H9 (cell line): Measurements from ENCODE around the gene RNF114. TPM values are rescaled to one million over a fixed set of nuclear protein-coding genes. Genes with fewer than 3 reads are reported as not detected.
A peak's percentile ranks its signal among the peaks of the same experiment; 100 is the strongest.

Source experiments
- DNase-seq: peaks from one replicate; pipeline ENCODE4 v3.0.0-alpha.2; 2017
- H2AFZ ChIP-seq: one replicate; pipeline ENCODE4 v1.6.1; 2013; ENCODE audit warnings: mild to moderate bottlenecking, low read length, control low read depth, moderate library complexity
- H2AK5ac ChIP-seq: 2 replicates; pipeline ENCODE4 v1.6.1; 2013; ENCODE audit warnings: low read length, control low read depth, mixed read lengths; ENCODE audit not compliant: insufficient read length
- H2BK120ac ChIP-seq: one replicate; pipeline ENCODE4 v1.6.1; 2013; ENCODE audit warnings: low read depth, mild to moderate bottlenecking, low read length, control low read depth, inconsistent platforms; ENCODE audit not compliant: poor library complexity, severe bottlenecking
- H2BK12ac ChIP-seq: 2 replicates; pipeline ENCODE4 v1.6.1; 2013; ENCODE audit warnings: low read length, control low read depth, mixed read lengths, low read depth; ENCODE audit not compliant: insufficient read length
- H2BK15ac ChIP-seq: 2 replicates; pipeline ENCODE4 v1.6.1; 2013; ENCODE audit warnings: low read depth, low read length, control low read depth
- H2BK20ac ChIP-seq: one replicate; pipeline ENCODE4 v1.6.1; 2013; ENCODE audit warnings: low read depth, mild to moderate bottlenecking, low read length, control low read depth, inconsistent platforms; ENCODE audit not compliant: poor library complexity, severe bottlenecking
- H2BK5ac ChIP-seq: 2 replicates; pipeline ENCODE4 v1.6.1; 2013; ENCODE audit warnings: low read length, control low read depth, mixed read lengths; ENCODE audit not compliant: insufficient read length
- H3K14ac ChIP-seq: 2 replicates; pipeline ENCODE4 v1.6.1; 2013; ENCODE audit warnings: low read length, control low read depth; ENCODE audit not compliant: insufficient read depth
- H3K18ac ChIP-seq: 2 replicates; pipeline ENCODE4 v1.6.1; 2013; ENCODE audit warnings: low read depth, mild to moderate bottlenecking, mixed read lengths, low read length, control low read depth; ENCODE audit not compliant: insufficient read length
- H3K23ac ChIP-seq: 2 replicates; pipeline ENCODE4 v1.6.1; 2013; ENCODE audit warnings: low read length, control low read depth, mixed read lengths, low read depth; ENCODE audit not compliant: insufficient read length
- H3K23me2 ChIP-seq: 2 replicates; pipeline ENCODE4 v1.6.1; 2013; ENCODE audit warnings: low read depth, mild to moderate bottlenecking, mixed read lengths, low read length, control low read depth; ENCODE audit not compliant: insufficient read length, poor library complexity, severe bottlenecking
- H3K27ac ChIP-seq: 2 replicates; pipeline ENCODE4 v1.5.1; 2013; ENCODE audit warnings: low read length, control low read depth, mixed read lengths, low read depth; ENCODE audit not compliant: insufficient read length
- H3K27me3 ChIP-seq: 2 replicates; pipeline ENCODE4 v1.6.1; 2013; ENCODE audit warnings: low read length, control low read depth, inconsistent platforms; ENCODE audit not compliant: insufficient read depth
- H3K4ac ChIP-seq: 2 replicates; pipeline ENCODE4 v1.6.1; 2013; ENCODE audit warnings: low read depth, mild to moderate bottlenecking, control low read depth, inconsistent platforms, low read length, moderate library complexity
- H3K4me1 ChIP-seq: 2 replicates; pipeline ENCODE4 v1.6.1; 2013; ENCODE audit warnings: low read length, control low read depth, inconsistent platforms; ENCODE audit not compliant: insufficient read depth
- H3K4me2 ChIP-seq: 2 replicates; pipeline ENCODE4 v1.6.1; 2013; ENCODE audit warnings: low read length, control low read depth, mixed read lengths; ENCODE audit not compliant: insufficient read length, insufficient read depth
- H3K56ac ChIP-seq: 2 replicates; pipeline ENCODE4 v1.6.1; 2013; ENCODE audit warnings: low read depth, mild to moderate bottlenecking, mixed read lengths, low read length, control low read depth; ENCODE audit not compliant: insufficient read length
- H3K79me1 ChIP-seq: 2 replicates; pipeline ENCODE4 v1.6.1; 2013; ENCODE audit warnings: low read depth, mild to moderate bottlenecking, moderate library complexity, low read length, control low read depth, inconsistent platforms; ENCODE audit not compliant: insufficient read depth, poor library complexity, severe bottlenecking
- H3K79me2 ChIP-seq: 2 replicates; pipeline ENCODE4 v1.6.1; 2013; ENCODE audit warnings: low read length, control low read depth, inconsistent platforms; ENCODE audit not compliant: insufficient read depth
- H3K9ac ChIP-seq: 2 replicates; pipeline ENCODE4 v1.6.1; 2013; ENCODE audit warnings: low read length, control low read depth, mixed read lengths; ENCODE audit not compliant: insufficient read length; ENCODE audit errors: extremely low read depth
- H3K9me3 ChIP-seq: one replicate; pipeline ENCODE4 v1.6.1; 2013; ENCODE audit warnings: low read depth, low read length, inconsistent platforms; ENCODE audit not compliant: control insufficient read depth
- H3T11ph ChIP-seq: one replicate; pipeline ENCODE4 v1.6.1; 2013; ENCODE audit warnings: mild to moderate bottlenecking, low read length, control low read depth, inconsistent platforms
- H4K20me1 ChIP-seq: one replicate; pipeline ENCODE4 v1.6.1; 2013; ENCODE audit not compliant: control insufficient read depth, insufficient read length, insufficient read depth
- H4K5ac ChIP-seq: 2 replicates; pipeline ENCODE4 v1.6.1; 2013; ENCODE audit warnings: low read depth, mild to moderate bottlenecking, mixed read lengths, low read length, control low read depth; ENCODE audit not compliant: insufficient read length
- H4K8ac ChIP-seq: replicated peaks from 2 replicates; pipeline ENCODE4 v1.6.1; 2013; ENCODE audit warnings: low read length, control low read depth, mixed read lengths, low read depth; ENCODE audit not compliant: insufficient read length
- H4K91ac ChIP-seq: 2 replicates; pipeline ENCODE4 v1.6.1; 2013; ENCODE audit warnings: low read depth, mild to moderate bottlenecking, moderate library complexity, mixed read lengths, low read length, control low read depth; ENCODE audit not compliant: insufficient read length
- H3K27ac Mint-ChIP-seq, 3 experiments: 2 replicates in 2 of 3; 3 replicates in 1 of 3; pipeline ENCODE4 v1.8.0; 2020 to 2021; ENCODE audit warnings: mixed read lengths in 3 of 3, mild to moderate bottlenecking in 1 of 3, moderate library complexity in 1 of 3
- H3K27me3 Mint-ChIP-seq: 2 replicates; pipeline ENCODE4 v1.8.0; 2021; ENCODE audit warnings: low read depth, mild to moderate bottlenecking, moderate library complexity, mixed read lengths
- H3K36me3 Mint-ChIP-seq, 3 experiments: 2 replicates in 2 of 3; 3 replicates in 1 of 3; pipeline ENCODE4 v1.8.0; 2020 to 2021; ENCODE audit warnings: low read depth in 3 of 3, mixed read lengths in 3 of 3; ENCODE audit not compliant: insufficient read depth in 1 of 3
- H3K4me1 Mint-ChIP-seq, 2 experiments: 2 replicates each; pipeline ENCODE4 v1.8.0; 2020; ENCODE audit warnings: mixed read lengths in 2 of 2
- H3K4me3 Mint-ChIP-seq, 2 experiments: 2 replicates in 1 of 2; 3 replicates in 1 of 2; pipeline ENCODE4 v1.8.0; 2020 to 2021; ENCODE audit warnings: mild to moderate bottlenecking in 2 of 2, mixed read lengths in 2 of 2, moderate library complexity in 1 of 2
- H3K9me3 Mint-ChIP-seq, 2 experiments: 2 replicates in 1 of 2; 3 replicates in 1 of 2; pipeline ENCODE4 v1.8.0; 2020; ENCODE audit warnings: mild to moderate bottlenecking in 2 of 2, mixed read lengths in 2 of 2, moderate library complexity in 1 of 2
- CTCF ChIP-seq: fragments of 200-600 bp; sonication (generic); conservative IDR thresholded peaks from 3 replicates; pipeline ENCODE4 v1.8.0; 2021; ENCODE audit warnings: antibody characterized with exemption, mild to moderate bottlenecking
- WGBS: extraction: QIAGEN DNeasy Blood & Tissue Kit; methylation state at CpG from one replicate; pipeline ENCODE4 v1.1.7; 2013; ENCODE audit warnings: missing lambda C conversion rate, low lambda C conversion rate, mixed read lengths; ENCODE audit not compliant: insufficient read length; ENCODE audit errors: extremely low coverage; 5-methylcytosine and 5-hydroxymethylcytosine counted together
- total RNA-seq: library from RNA; stranded (reverse); gene quantifications from 2 replicates; pipeline ENCODE4 v1.2.1, GENCODE V29; 2021

The RNF114 gene
- total RNA-seq, 1 experiment from 2014 or later: 75.5 TPM

- Mint-ChIP-seq H3K4me3 (peak within 1 kb of the TSS; percentile 97 to 99), H3K27ac (peak within 1 kb of the TSS; percentile 100), H3K4me1 (peaks cover 16 to 20% of the 10 kb centered on the region in 2 experiments), H3K9me3 (no peaks in the 10 kb centered on the region; a peak in 1 of 5 replicates), H3K36me3 (no peaks in the 10 kb centered on the region; a peak in 1 of 7 replicates), H3K27me3 (peaks cover 7% of the 10 kb centered on the region)
- no peak within 1 kb of the TSS for H3K23ac ChIP-seq
- peak within 1 kb of the TSS; percentile 100 for H2BK12ac ChIP-seq
- H2AFZ ChIP-seq: peak within 1 kb of the TSS; percentile 95
- peaks cover 10% of the 10 kb centered on the region for H3K23me2 ChIP-seq
- peak within 1 kb of the TSS; percentile 97 for H3K56ac ChIP-seq
- peak within 1 kb of the TSS; percentile 99 for H4K8ac ChIP-seq
- peaks cover 9% of the 10 kb centered on the region for H3K79me1 ChIP-seq
- peak; percentile 95 for DNase-seq
- no peak within 1 kb of the TSS for H4K91ac ChIP-seq
- H3K9me3 ChIP-seq: no peaks in the 10 kb centered on the region
- H2BK20ac ChIP-seq: peak within 1 kb of the TSS; percentile 99
- peak within 1 kb of the TSS; percentile 100 for H2BK5ac ChIP-seq
- no peaks in the 10 kb centered on the region for H4K20me1 ChIP-seq
- H3K4me2 ChIP-seq: peak within 1 kb of the TSS; percentile 90
- peak within 1 kb of the TSS; percentile 100 for H2BK120ac ChIP-seq
- no peak within 1 kb of the TSS for H2BK15ac ChIP-seq
- H3K9ac ChIP-seq: peak within 1 kb of the TSS; percentile 99
- peak within 1 kb of the TSS; percentile 100 for H3T11ph ChIP-seq
- no peak within 1 kb of the TSS for H2AK5ac ChIP-seq
- H3K18ac ChIP-seq: peak within 1 kb of the TSS; percentile 100
- peak within 1 kb of the TSS; percentile 100 for H3K14ac ChIP-seq
- no peaks in the 10 kb centered on the region for H3K27me3 ChIP-seq
- WGBS: no CpG with 5 or more reads among the region's 69 CpGs
- peak within 1 kb of the TSS; percentile 94 for H3K27ac ChIP-seq
- no peak for TF ChIP-seq CTCF
- peak within 1 kb of the TSS; percentile 100 for H4K5ac ChIP-seq
- peak within 1 kb of the TSS; percentile 92 for H3K4ac ChIP-seq
- H3K4me1 ChIP-seq: peaks cover 2% of the 10 kb centered on the region; the same call in 1 of the 2 replicates
- H3K79me2 ChIP-seq: peaks cover 18% of the 10 kb centered on the region; the same call in 1 of the 2 replicates
Measured at GRCh38 chr20:49915380-49916145, 20.6 kb upstream of the RNF114 start, which contains the start of gene SPATA2. TSS of gene SPATA2 (minus strand) at chr20:49915529. CDS start at chr20:49908490, 7,039 bp downstream.
